ENCODE measurements around the gene NKTR. TPM values are rescaled to one million over a fixed set of nuclear protein-coding genes. Genes with fewer than 3 reads are reported as not detected.
"Not testable (repeated sequence)": the region's sequence is repeated elsewhere in the genome, so short reads cannot be mapped to it uniquely, and the experiment has no call there.

NKTR gene
- total RNA-seq, 1 experiment from 2014 or later = 70.5 TPM

GRCh38 chr3:42572278-42572677, 28.2 kb upstream of the NKTR start:
- Histone ChIP-seq H3K27ac (no peak overlapping the region), H3K4me2 (no peak overlapping the region), H2AFZ (no peak overlapping the region), H3K79me2 (ENCODE audit: low read depth) (peaks cover 4% of the 10 kb centered on the region; the same call in 1 of the 2 replicates), H3K9me3 (ENCODE audit: insufficient read depth, low read depth) (peaks cover 9% of the 10 kb centered on the region; the same call in 1 of the 2 replicates), H3K9me2 (ENCODE audit: insufficient read depth) (no peaks in the 10 kb centered on the region), H3K36me3 (ENCODE audit: low read depth) (0 out of 2 replicates have a peak, but pooled peaks cover 11% of the 10 kb centered on the region), H3K4me1 (replicated peaks; ENCODE audit: insufficient read depth) (no peaks in the 10 kb centered on the region), H4K20me1 (ENCODE audit: insufficient read depth) (no peaks in the 10 kb centered on the region), H3K27me3 (ENCODE audit: insufficient read depth, low read depth) (no peaks in the 10 kb centered on the region), H3K4me3 (no peak overlapping the region), H3F3A (ENCODE audit: insufficient read depth, low read depth) (no peaks in the 10 kb centered on the region)
- CTCF ChIA-PET = interaction anchor here (0.6 to 0.7 kb wide), 2 partner anchors 338 to 635 kb away, joined by 3 read pairs; no protein-coding TSS in a partner anchor
- TF ChIP-seq EZH2 (IDR thresholded peaks at IDR 0.05; ENCODE audit: low read depth) = no peak
- TF ChIP-seq CTCF (conservative IDR thresholded peaks at IDR 0.05) = peak; percentile 50; the same call in 1 of the 2 replicates
- intact Hi-C loops (cut with micrococcal nuclease; ENCODE audit: unreplicated experiment) = loop anchor here (2.0 kb wide), 1 partner anchor 173 kb away; no protein-coding TSS in a partner anchor
- peak in 1 of 2 experiments; percentile 28 for DNase-seq
- POLR2A ChIA-PET (ENCODE audit: unreplicated experiment) = no interaction called here
- BruUV-seq (replicated peaks) = no TSS peak

- Histone ChIP-seq H3K9me3 (ENCODE audit: insufficient read depth, low read depth) (peaks cover 9% of the 10 kb centered on the region; the same call in 1 of the 2 replicates), H3K4me3 (no peak overlapping the region), H3K36me3 (ENCODE audit: low read depth) (0 out of 2 replicates have a peak, but pooled peaks cover 11% of the 10 kb centered on the region), H3K27ac (no peak overlapping the region), H3K9me2 (ENCODE audit: insufficient read depth) (no peaks in the 10 kb centered on the region), H3K4me1 (replicated peaks; ENCODE audit: insufficient read depth) (peaks cover 2% of the 10 kb centered on the region), H3F3A (ENCODE audit: insufficient read depth, low read depth) (peaks cover 5% of the 10 kb centered on the region; the same call in 1 of the 2 replicates), H2AFZ (no peak overlapping the region), H3K79me2 (ENCODE audit: low read depth) (peaks cover 4% of the 10 kb centered on the region; the same call in 1 of the 2 replicates), H3K4me2 (no peak overlapping the region), H3K27me3 (ENCODE audit: insufficient read depth, low read depth) (no peaks in the 10 kb centered on the region), H4K20me1 (ENCODE audit: insufficient read depth) (no peaks in the 10 kb centered on the region)
- no peak for DNase-seq
- TF ChIP-seq CTCF (conservative IDR thresholded peaks at IDR 0.05) = no peak
- TF ChIP-seq EZH2 (IDR thresholded peaks at IDR 0.05; ENCODE audit: low read depth) = no peak
- POLR2A ChIA-PET (ENCODE audit: unreplicated experiment) = no interaction called here
- CTCF ChIA-PET = no interaction called here
- intact Hi-C loops (cut with micrococcal nuclease; ENCODE audit: unreplicated experiment) = no loop called here
- BruUV-seq (replicated peaks) = no TSS peak
Measured at GRCh38 chr3:42575137-42575741, 25.2 kb upstream of the NKTR start.

GRCh38 chr3:42578054-42578453, 22.4 kb upstream of the NKTR start:
- no peak for DNase-seq
- H3K27me3 ChIP-seq (ENCODE audit: insufficient read depth, low read depth) = no peaks in the 10 kb centered on the region
- peaks cover 17% of the 10 kb centered on the region for H3K4me1 ChIP-seq (replicated peaks; ENCODE audit: insufficient read depth)
- H3K79me2 ChIP-seq (ENCODE audit: low read depth) = peaks cover 4% of the 10 kb centered on the region; the same call in 1 of the 2 replicates
- H4K20me1 ChIP-seq (ENCODE audit: insufficient read depth) = no peaks in the 10 kb centered on the region
- H3K9me2 ChIP-seq (ENCODE audit: insufficient read depth) = no peaks in the 10 kb centered on the region
- ChIA-PET CTCF (interaction anchor here (0.7 kb wide), 1 partner anchor 29 kb away, joined by 5 read pairs; no protein-coding TSS in a partner anchor), POLR2A (ENCODE audit: unreplicated experiment) (no interaction called here)
- no peak overlapping the region for H2AFZ ChIP-seq
- TF ChIP-seq EZH2 (IDR thresholded peaks at IDR 0.05; ENCODE audit: low read depth) (no peak), CTCF (conservative IDR thresholded peaks at IDR 0.05) (no peak)
- H3F3A ChIP-seq (ENCODE audit: insufficient read depth, low read depth) = peaks cover 15% of the 10 kb centered on the region; the same call in 1 of the 2 replicates
- no TSS peak for BruUV-seq (replicated peaks)
- 0 out of 2 replicates have a peak, but pooled peaks cover 11% of the 10 kb centered on the region for H3K36me3 ChIP-seq (ENCODE audit: low read depth)
- intact Hi-C loops (cut with micrococcal nuclease; ENCODE audit: unreplicated experiment) = no loop called here
- H3K27ac ChIP-seq = no peak overlapping the region
- no peak overlapping the region for H3K4me2 ChIP-seq
- peaks cover 9% of the 10 kb centered on the region; the same call in 1 of the 2 replicates for H3K9me3 ChIP-seq (ENCODE audit: insufficient read depth, low read depth)
- H3K4me3 ChIP-seq = no peak overlapping the region

- not testable (repeated sequence) for DNase-seq
Measured at GRCh38 chr3:42579346-42579745, 21.1 kb upstream of the NKTR start.

More at GRCh38 chr3:42579346-42579745, 21.1 kb upstream of the NKTR start:
- H3K27me3 ChIP-seq (ENCODE audit: insufficient read depth, low read depth); H3K36me3 ChIP-seq (ENCODE audit: low read depth); H3K27ac ChIP-seq; H4K20me1 ChIP-seq (ENCODE audit: insufficient read depth); H2AFZ ChIP-seq; H3K9me3 ChIP-seq (ENCODE audit: insufficient read depth, low read depth); CTCF ChIA-PET; POLR2A ChIA-PET (ENCODE audit: unreplicated experiment); intact Hi-C loops (cut with micrococcal nuclease; ENCODE audit: unreplicated experiment); H3K4me3 ChIP-seq; H3K9me2 ChIP-seq (ENCODE audit: insufficient read depth); H3K79me2 ChIP-seq (ENCODE audit: low read depth); H3K4me2 ChIP-seq: not testable (repeated sequence)
- H3K4me1 ChIP-seq (replicated peaks; ENCODE audit: insufficient read depth) = peaks cover 21% of the 10 kb centered on the region
- H3F3A ChIP-seq (ENCODE audit: insufficient read depth, low read depth) = peaks cover 15% of the 10 kb centered on the region; the same call in 1 of the 2 replicates
- TSS peak; percentile 4 for BruUV-seq (replicated peaks)
